Natural killer cell (primary cell): Measurements from ENCODE around the gene CEBPZ. TPM values are rescaled to one million over a fixed set of nuclear protein-coding genes. Genes with fewer than 3 reads are reported as not detected.

ENCODE experiments used
- ATAC-seq, 3 donors: fragments of 150-1000 bp in 2 of 3; fragments of 200-7000 bp in 1 of 3; cut with Tn5 transposase; 1 replicate in 1 of 3; 2 replicates in 2 of 3; pipeline ENCODE4 v1.10.0; 2021; ENCODE audit warnings: mild to moderate bottlenecking in 2 of 3, moderate library complexity in 2 of 3
- DNase-seq, 2 donors: peaks; one replicate each; pipeline versions ENCODE4 v3.0.0 to v3.0.0-alpha.2; 2013 to 2021; ENCODE audit warnings: mixed read lengths in 1 of 2
- H3K27ac ChIP-seq: one replicate; pipeline ENCODE4 v1.5.1; 2013; ENCODE audit warnings: mild to moderate bottlenecking, low read length
- H3K27me3 ChIP-seq: one replicate; pipeline ENCODE4 v1.6.1; 2013; ENCODE audit warnings: low read length; ENCODE audit not compliant: control insufficient read depth, insufficient read depth
- H3K36me3 ChIP-seq: one replicate; pipeline ENCODE4 v1.6.1; 2013; ENCODE audit warnings: low read length; ENCODE audit not compliant: control insufficient read depth, insufficient read depth
- H3K4me1 ChIP-seq: one replicate; pipeline ENCODE4 v1.6.1; 2013; ENCODE audit warnings: low read length; ENCODE audit not compliant: control insufficient read depth, insufficient read depth
- H3K4me3 ChIP-seq: one replicate; pipeline ENCODE4 v1.5.1; 2013; ENCODE audit warnings: low read length
- H3K9me3 ChIP-seq: one replicate; pipeline ENCODE4 v1.6.1; 2013; ENCODE audit warnings: low read length; ENCODE audit not compliant: control insufficient read depth, insufficient read depth
- H3K27ac Mint-ChIP-seq, 2 donors: one replicate each; pipeline ENCODE4 v1.8.0; 2022; ENCODE audit warnings: mild to moderate bottlenecking in 2 of 2, mixed read lengths in 2 of 2, moderate library complexity in 1 of 2
- H3K27me3 Mint-ChIP-seq, 2 donors: one replicate each; pipeline ENCODE4 v1.8.0; 2022; ENCODE audit warnings: low read depth in 2 of 2, mixed read lengths in 2 of 2
- H3K36me3 Mint-ChIP-seq: one replicate; pipeline ENCODE4 v1.8.0; 2022; ENCODE audit warnings: mixed read lengths
- H3K4me1 Mint-ChIP-seq, 2 donors: one replicate each; pipeline ENCODE4 v1.8.0; 2022; ENCODE audit warnings: mixed read lengths in 2 of 2
- H3K4me3 Mint-ChIP-seq: one replicate; pipeline ENCODE4 v1.8.0; 2022; ENCODE audit warnings: mild to moderate bottlenecking, moderate library complexity, mixed read lengths
- H3K9me3 Mint-ChIP-seq, 2 donors: one replicate each; pipeline ENCODE4 v1.8.0; 2022; ENCODE audit warnings: mixed read lengths in 2 of 2
- CTCF ChIP-seq: fragments of 200-600 bp; IDR thresholded peaks from one replicate; pipeline ENCODE4 v1.8.0; 2022; ENCODE audit warnings: antibody characterized with exemption
- WGBS: methylation state at CpG from one replicate; pipeline ENCODE4 v1.1.7; 2013; ENCODE audit warnings: missing lambda C conversion rate; ENCODE audit not compliant: insufficient coverage; 5-methylcytosine and 5-hydroxymethylcytosine counted together
- intact Hi-C: fragments of 100-400 bp; cut with micrococcal nuclease; formaldehyde crosslinking; loops from one replicate; pipeline ENCODE4 v1.14.2; 2022
- total RNA-seq, 4 donors: library from RNA; stranded (reverse); fragments of 120-200 nt in 1 of 4; gene quantifications; one replicate each; pipeline versions ENCODE4 v1.2.3 to v1.2.4, GENCODE V29; 2013 to 2022

CEBPZ gene
- total RNA-seq, 3 donors from 2014 or later (not counting 1 experiment from before 2014, with no cell fraction given): 51.0 to 58.1 (median 54.5) TPM

DNA sequence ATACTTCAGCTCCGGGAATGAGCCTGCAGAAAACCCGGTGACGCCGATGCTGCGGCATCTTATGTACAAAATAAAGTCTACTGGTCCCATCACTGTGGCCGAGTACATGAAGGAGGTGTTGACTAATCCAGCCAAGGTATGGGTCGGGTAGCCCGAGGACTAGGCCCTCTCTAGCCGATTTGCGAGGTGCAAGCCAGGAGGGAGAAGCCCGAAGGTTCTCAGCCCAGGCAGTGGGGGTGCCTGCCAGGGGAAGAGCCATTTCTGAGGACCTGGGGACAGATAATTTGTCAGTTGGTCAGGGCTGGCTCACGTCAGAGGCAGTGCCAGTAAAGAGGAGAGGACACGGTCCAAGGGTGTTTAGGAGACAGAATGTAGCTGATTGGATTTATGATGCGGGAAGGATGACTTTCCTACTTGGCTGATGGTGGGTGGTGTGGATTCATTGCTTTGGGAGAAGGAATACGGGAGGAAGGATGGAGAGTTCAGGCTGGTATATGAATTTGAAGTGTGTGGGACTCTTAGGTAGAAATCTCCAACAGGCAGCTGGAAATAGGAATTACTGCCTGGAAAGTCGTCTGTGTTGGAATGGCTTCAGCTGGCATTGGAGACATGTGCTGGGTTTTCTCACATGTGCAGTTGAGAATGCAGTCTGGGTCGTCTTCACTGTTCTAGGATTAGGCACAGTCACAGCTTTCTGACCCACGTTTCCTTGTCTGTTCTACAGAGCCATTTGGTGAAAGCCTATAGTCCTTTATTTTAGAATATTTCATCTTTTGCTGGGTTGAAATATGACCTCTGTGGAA, 936 bp upstream of the CEBPZ start:
- Mint-ChIP-seq H3K4me3 (no peak overlapping the region), H3K9me3 (peaks cover 0 to 2% of the 10 kb centered on the region in 2 donors), H3K27me3 (no peaks in the 10 kb centered on the region), H3K36me3 (peaks cover 8% of the 10 kb centered on the region), H3K4me1 (peaks cover 6 to 10% of the 10 kb centered on the region in 2 donors), H3K27ac (no peak overlapping the region)
- Histone ChIP-seq H3K27ac (peak overlapping the region; percentile 97), H3K36me3 (peaks cover 13% of the 10 kb centered on the region), H3K9me3 (no peaks in the 10 kb centered on the region), H3K4me1 (peaks cover 25% of the 10 kb centered on the region), H3K27me3 (no peaks in the 10 kb centered on the region), H3K4me3 (peak overlapping the region; percentile 91)
- TF ChIP-seq CTCF: no peak
- 27% methylated on average over 18 of the region's 18 CpGs for WGBS
- ATAC-seq (peak; percentile 3 to 27 (median 7)), DNase-seq (peak in 1 of 2 donors; percentile 20)
- intact Hi-C loops: loop anchor here (10.0 kb wide), 1 partner anchor 148 kb away; the partner anchor contains the start of genes GPATCH11 and HEATR5B

- Histone ChIP-seq H3K36me3 (peaks cover 21% of the 10 kb centered on the region), H3K27ac (peak overlapping the region; percentile 97), H3K4me3 (peak overlapping the region; percentile 91), H3K27me3 (no peaks in the 10 kb centered on the region), H3K4me1 (peaks cover 25% of the 10 kb centered on the region), H3K9me3 (no peaks in the 10 kb centered on the region)
- peaks cover 5% of the 10 kb centered on the region for H3K36me3 Mint-ChIP-seq
- no peak overlapping the region for H3K4me3 Mint-ChIP-seq
- peaks cover 11 to 20% of the 10 kb centered on the region in 2 donors for H3K4me1 Mint-ChIP-seq
- WGBS: 2% methylated on average over 4 of the region's 8 CpGs
- no peak for TF ChIP-seq CTCF
- intact Hi-C loops: loop anchor here (2.0 to 10.0 kb wide), 2 partner anchors 94 to 146 kb away; partner anchors contain the start of genes GPATCH11, HEATR5B and PRKD3
- no peak overlapping the region for H3K27ac Mint-ChIP-seq
- H3K9me3 Mint-ChIP-seq: no peaks in the 10 kb centered on the region
- ATAC-seq (no peak), DNase-seq (peak in 1 of 2 donors; percentile 20)
- no peaks in the 10 kb centered on the region for H3K27me3 Mint-ChIP-seq
Measured at GRCh38 chr2:37230581-37230980, 815 bp downstream of the CEBPZ start.

GRCh38 chr2:37228788-37229187, 2.6 kb downstream of the CEBPZ start:
- Mint-ChIP-seq H3K9me3 (no peaks in the 10 kb centered on the region), H3K36me3 (peaks cover 5% of the 10 kb centered on the region), H3K27me3 (no peaks in the 10 kb centered on the region), H3K4me3 (no peak overlapping the region), H3K4me1 (peaks cover 26 to 30% of the 10 kb centered on the region in 2 donors), H3K27ac (no peak overlapping the region)
- no peak overlapping the region for H3K27ac ChIP-seq
- peaks cover 25% of the 10 kb centered on the region for H3K4me1 ChIP-seq
- TF ChIP-seq CTCF: no peak
- no peaks in the 10 kb centered on the region for H3K9me3 ChIP-seq
- H3K27me3 ChIP-seq: no peaks in the 10 kb centered on the region
- peaks cover 21% of the 10 kb centered on the region for H3K36me3 ChIP-seq
- intact Hi-C loops: no loop called here
- no peak overlapping the region for H3K4me3 ChIP-seq
- DNase-seq (no peak), ATAC-seq (no peak)
- WGBS: 98% methylated on average over 3 of the region's 3 CpGs
